Femur (tissue), 1 donor: ENCODE data around the gene AUH.
"Not testable (repeated sequence)": the region's sequence is repeated elsewhere in the genome, so short reads cannot be mapped to it uniquely, and the experiment has no call there.

Source experiments
- DNase-seq: peaks from one replicate; pipeline ENCODE4 v3.0.0-alpha.2; 2017

The AUH gene

GRCh38 chr9:91202736-91203283 lies 158.9 kb downstream of the AUH start:
- no peak for DNase-seq

DNA sequence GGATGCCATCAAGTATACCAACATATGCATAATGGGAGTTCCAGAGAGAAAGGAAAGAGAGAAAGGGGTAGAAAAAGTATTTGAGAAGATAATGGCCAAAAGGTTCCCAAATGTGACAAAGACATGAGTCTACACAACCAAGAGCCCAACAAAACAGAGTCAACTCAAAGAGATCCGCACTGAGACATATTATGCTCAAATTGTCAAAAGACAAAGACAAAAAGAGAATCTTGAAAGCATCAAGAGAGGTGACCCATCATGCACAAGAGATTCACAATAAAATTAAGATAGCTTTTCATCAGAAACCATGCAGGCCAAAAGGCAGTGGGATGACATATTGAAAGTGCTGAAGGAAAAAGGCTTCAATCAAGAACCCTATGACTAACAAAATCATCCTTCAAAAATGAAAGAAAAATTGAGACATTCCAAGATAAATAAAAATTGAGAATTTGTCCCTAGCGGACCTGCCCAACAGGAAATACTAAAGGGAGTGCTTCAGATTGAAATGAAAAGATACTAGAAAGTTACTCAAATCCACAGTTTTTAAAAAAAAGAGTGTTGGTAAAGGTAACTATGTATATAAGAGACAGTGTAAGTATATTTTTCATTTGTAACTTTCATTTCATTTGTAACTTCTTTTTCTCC lies 160.9 kb downstream of the AUH start:
- no peak for DNase-seq

DNA sequence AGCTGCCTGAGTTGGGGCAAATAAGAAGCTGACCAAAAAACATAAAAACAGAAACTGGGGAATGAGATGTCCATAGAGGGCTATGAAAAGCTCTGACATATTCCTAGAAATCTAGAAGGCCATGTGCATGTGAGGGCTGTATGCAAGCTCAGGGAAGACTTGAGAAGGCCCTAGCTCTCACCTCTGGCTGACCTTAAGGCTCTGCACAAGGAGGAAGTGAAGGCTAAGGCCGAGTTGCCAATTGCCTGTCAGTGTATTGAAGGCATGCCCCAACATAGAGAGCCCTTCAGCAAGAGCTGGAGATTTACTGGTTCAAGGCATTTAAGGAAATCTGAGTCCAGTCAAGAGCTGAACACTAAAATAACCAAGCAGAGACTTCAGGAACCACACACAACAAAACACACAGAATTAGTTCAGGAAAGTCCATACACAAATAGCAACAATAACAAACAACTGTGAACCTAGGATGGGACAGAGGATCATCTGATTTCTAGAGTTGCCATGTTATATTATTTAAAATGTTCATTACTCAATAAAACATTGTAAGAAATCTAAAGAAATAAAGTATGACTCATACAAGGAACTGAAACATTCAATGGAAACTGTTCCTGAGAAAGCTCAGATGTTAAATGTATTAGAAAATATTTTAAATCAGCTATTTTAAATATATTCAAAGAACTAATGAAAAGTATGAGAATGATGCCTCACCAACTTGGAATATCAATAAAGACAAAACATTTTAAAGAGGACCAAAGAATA lies 161.8 kb downstream of the AUH start:
- no peak for DNase-seq

DNA sequence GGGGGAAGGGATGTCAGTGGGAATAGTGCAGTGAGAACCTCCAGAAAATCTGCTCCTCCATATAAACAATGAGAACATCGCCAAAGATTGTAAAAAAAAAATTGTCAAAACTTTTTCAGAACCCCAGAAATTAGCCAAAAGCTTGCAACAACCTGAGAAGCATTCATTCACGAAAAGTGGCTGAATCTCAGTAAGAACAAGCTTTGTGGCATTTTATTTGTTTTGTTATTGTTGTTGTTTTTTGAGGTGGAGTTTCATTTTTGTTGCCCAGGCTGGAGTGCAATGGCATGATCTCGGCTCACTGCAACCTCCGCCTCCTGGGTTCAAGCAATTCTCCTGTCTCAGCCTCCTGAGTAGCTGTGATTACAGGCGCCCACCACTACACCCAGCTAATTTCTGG lies 162.8 kb downstream of the AUH start:
- DNase-seq = not testable (repeated sequence)

DNA sequence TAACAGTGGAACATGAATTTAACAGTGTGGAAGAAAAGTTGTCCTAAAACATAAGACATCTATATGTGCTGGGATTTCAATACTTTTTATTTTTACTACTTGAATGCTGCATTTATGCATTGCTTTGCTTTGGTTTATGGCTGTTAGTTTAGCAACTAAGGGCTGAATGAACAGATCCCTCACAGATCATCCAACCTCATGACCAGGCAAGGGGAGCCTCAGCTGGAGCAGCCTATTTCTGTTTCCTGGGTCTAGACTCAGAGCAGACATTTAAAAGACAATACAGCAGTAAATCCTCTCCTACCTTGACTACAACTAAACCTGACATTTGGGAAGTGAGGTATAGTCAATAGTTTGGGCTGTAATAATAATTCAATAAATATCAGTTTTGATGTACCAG lies 163.3 kb downstream of the AUH start:
- DNase-seq = no peak

DNA sequence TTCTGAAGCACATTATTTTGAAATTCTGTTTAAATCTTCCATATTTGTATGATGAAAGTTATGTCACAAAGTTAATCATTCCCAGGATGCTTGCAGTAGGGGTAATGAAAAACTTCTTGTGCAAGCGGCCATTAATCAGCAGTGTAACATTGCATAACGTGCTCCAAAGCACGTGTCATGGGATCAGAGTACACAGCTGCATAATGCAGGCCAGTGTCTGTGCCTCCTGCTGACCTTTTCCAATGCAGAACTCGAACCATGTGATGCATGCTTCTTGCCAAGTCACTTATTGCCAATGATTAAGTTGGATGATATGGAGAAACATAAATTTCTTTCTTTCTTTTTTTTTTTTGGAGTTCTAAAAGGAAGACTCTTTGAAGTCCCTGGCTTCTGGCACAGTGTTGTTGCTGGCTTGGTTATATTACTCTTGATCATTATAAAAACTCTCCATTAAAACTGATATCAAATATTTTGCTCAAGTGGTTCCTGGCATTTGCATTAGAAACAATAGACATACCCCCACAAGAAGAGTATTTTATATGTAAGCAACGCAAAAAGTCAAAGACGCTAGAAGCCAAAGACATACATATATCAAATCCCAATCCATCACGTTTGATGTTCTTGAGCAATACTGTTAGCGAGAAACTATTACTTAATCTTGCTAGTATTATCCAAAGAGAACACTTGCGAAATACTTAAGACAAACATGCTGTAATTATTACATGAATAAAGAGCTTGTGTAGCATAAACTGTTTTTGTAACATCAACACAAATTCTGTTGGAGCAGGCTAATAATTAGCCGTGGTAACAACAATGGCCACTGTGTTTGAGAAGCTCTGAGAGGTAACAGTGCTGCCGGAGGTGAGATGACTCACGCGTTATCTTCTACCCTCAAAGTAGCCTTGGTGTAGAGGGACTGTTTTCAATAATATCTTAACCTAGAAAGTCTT lies 164.2 kb downstream of the AUH start:
- peak; percentile 84 for DNase-seq

- DNase-seq = peak; percentile 36
Observed at GRCh38 chr9:91196103-91196950, 165.4 kb downstream of the AUH start.

DNA sequence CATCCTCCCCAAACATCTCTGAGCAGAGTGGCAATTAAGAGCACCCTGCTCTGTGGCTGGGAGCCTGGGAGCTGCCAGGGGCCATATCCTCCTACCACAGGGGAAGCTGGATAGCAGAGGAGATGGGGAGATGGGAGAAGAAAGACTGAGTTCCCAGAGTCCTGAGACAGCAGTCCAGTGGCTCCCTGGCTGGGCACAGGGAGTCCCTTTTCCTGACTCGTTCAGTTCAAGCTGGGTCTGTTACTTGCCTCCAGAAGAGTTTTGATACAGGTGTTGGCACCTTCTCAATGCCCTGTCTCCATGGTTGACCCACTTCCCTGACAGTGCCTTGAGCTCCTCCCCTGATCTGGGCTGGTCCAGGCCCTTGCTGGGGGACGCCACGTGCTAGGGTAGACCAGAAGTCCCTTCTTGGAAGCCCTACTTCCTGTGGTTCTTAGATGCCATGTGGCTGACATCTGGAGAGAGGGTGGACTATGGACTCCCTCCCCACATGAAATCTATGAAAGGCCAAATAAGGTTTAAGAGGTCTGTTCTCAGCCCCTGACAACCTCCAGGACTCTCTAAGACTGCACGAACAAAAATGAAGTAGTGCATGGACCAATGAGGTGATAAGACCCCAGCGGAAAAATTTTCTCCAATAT lies 166.2 kb downstream of the AUH start:
- DNase-seq = no peak

DNA sequence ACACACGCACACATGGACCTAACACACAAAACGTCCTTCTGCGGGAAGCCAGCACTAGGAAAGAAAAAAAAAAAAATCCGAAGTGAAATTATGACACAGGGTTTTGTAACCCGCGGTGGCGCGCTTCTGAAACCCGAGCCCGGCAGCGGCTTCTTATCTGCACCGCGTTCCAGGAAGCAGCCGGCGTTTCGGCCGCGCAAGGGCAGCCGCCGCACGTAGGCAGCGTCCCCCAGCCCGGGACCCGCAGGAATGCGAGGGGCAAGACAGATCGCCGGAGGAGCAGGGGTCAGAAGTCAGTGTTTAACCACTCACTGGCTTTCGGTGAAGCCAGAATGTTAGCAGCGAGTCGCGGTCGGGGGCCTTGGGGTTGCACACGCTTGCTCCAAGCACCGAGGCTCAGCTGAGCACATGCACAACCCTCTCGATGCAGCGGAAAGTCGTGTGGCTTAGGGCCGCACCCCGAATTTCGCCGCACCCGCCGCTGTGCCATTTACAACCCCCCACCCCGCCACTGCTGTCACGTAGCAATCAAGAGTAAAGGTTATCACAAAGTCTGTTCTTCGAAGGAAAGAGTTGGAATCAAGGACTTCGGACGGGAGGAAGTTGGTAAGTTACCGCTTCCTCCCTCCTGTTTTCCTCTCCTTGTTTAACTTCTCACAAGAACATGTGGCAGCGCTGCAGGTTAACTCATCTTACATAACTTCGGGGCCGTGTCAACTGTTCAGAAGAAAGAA lies 167.9 kb downstream of the AUH start:
- DNase-seq = peak; percentile 88

DNA sequence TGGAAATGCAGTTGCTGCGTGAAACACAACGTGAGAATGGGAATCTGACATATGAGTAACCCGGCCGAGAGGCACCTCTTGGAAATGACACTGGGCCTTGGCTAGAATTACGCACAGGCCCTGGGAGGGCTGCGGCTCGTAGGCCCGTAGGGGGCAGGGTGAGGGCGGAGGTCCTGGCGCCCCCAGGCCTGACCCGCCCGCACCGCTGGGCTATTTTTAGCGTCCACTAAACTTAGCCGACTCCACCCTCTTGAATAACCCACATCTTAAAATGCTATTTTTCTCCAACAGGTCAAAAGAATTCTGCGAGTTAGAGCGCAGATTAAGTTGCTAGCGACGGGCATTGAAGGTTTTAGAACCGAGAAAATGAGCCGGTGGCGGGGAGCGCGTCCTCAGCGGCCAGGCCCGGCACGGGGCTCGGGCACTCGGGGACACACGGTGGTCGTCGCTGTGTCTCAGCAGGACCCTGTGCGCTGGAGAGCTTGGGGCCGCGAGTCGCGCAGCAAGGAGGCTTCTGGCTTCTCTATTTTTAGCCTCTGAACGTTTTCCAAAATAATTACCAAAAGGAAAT lies 168.5 kb downstream of the AUH start:
- DNase-seq = peak; percentile 90

- peak; percentile 43 for DNase-seq
Observed at GRCh38 chr9:91192381-91193086, 169.2 kb downstream of the AUH start.

GRCh38 chr9:91191411-91192380 lies 170.0 kb downstream of the AUH start:
- DNase-seq = peak; percentile 31

DNA sequence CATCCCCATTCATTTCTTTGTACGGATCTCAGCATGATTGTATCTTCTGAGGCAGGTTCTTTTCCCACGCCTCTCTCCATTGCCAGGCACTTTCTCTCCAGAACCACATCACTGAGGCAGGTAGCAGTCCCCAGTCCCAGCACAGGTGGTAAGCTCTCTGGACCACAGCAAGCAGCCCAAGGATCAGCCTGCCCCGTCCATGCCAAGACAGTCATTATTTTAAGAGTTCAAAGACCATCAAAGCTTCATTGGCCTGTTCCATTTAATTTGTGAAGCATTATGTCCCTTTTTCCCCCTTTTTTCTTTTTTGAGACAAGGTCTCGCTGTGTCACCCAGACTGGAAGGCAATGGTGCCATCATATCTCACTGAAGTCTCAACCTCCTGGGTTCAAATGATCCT lies 171.7 kb downstream of the AUH start:
- no peak for DNase-seq

DNA sequence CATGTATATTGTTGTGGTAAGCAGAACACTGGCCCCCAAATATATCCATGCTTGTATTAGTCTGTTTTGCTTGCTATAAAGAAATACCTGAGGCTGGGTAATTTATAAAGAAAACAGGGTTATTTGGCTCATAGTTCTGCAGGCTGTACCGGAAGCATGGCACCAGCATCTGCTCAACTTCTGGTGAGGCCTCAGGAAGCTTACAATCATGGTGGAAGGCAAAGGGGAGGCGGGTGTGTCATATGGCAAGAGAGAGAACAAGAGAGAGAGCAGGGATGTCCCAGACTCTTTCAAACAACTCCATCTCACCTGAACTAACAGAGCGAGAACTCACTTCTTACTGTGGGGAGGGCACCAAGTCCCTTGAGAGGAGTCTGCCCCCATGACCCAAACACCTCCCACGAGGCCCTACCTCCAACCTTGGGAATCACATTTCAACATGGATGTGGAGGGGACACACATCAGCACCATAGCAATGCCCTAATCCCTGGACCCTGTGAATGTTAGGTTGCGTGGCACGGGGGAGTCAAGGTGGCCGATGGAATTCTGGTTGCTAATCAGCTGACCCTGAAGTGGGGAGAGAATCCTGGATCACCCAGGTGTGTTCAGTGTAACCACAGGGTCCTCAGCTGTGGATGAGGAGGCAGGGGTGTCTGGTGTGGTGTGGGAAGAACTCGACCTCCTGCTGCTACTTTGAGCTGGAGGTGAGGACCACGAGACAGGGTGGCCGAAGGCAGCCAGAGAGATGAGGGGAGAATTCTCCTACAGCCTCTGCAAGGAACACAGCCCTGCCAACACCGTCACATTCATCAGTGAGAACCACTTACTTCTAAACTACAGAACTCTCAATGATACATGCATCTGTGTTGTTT lies 172.8 kb downstream of the AUH start:
- no peak for DNase-seq

GRCh38 chr9:91187965-91188344 lies 173.8 kb downstream of the AUH start:
- DNase-seq = no peak

DNA sequence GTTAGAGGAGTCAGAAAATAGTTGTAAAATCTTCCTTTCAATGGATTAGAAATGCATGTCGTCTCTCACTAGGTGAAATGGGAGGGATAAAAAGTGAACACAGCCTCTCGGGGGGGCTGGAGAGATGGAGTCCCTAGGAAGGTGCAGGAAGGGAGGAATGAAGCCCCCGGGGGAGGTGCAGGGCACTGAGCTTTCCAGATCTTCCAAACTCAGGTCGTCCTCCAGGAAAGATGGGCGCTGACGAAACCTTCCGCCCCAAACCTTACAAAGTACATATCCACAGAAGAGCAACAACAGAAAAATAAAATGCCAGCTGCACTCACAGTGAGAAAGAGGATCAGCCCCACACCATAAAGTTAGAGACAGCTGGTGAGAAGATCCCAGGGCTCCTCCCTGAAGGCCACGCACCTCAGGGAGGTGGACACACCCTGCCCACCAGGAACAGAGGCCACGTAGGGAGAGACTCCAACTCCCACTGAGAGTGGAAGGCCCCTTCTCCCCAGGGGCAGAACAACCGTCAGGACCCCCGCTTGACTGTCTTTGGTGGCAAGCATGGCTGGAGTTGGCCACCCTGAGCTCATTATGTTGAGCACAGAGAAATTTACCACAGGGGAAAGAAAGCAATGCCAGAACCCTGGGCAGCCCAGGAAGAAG lies 174.3 kb downstream of the AUH start:
- no peak for DNase-seq

DNA sequence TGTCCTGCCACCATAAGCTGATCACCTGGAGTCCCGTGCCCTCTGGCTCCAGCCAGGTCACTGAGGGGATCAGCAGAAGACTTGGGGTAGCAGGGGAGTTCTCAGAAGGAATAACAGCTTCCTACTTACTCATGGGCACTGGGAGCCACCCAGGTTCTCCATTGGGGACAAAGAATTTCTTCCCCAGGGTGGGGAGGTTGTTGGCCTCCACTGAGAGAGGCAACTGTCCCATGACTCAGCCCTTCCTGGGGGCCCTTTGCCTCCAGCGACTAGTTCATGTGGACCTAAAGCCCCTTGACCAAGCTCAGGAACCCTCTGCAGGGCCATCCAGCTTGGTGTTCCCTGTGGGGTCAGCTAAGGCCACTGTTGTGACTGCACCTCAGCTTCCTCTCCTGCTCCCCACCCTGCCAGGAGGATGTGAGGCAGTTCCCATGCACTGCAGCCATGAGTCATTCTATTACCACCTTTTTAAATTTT lies 175.0 kb downstream of the AUH start:
- no peak for DNase-seq
